ENCODE results near the gene LRIG3. TPM values are rescaled to one million over a fixed set of nuclear protein-coding genes. Genes with fewer than 3 reads are reported as not detected.

Gene LRIG3
- total and polyA plus RNA-seq, 2 of the 8 experiments (the other 6 are each of a cell fraction or from before 2014, with no cell fraction given): 6.5 to 9.1 TPM

- 91% methylated on average over 6 of the region's 6 CpGs; no CpG with 5 or more reads in 1 of the 2 experiments for WGBS, 2 experiments (ENCODE audit: extremely low coverage in 1 of 2, insufficient coverage in 1 of 2, insufficient read length in 1 of 2, insufficient replicate concordance in 2 of 2, low coverage in 1 of 2, low lambda C conversion rate in 2 of 2, missing lambda C conversion rate in 1 of 2)
- no peak for FAIRE-seq
Measured at GRCh38 chr12:58894040-58894439, 26.3 kb downstream of the LRIG3 start.

More at GRCh38 chr12:58894040-58894439, 26.3 kb downstream of the LRIG3 start:
- Histone ChIP-seq H3K9ac (replicated peaks in 1 of 4; ENCODE audit: extremely low read depth in 1 of 4, low read depth in 3 of 4, low read length in 3 of 4) (no peak overlapping the region), H3K4ac (replicated peaks; ENCODE audit: insufficient read length, low read depth, low read length) (no peak overlapping the region), H2BK12ac (ENCODE audit: low read depth, low read length) (no peak overlapping the region), H3K79me1 (ENCODE audit: low read depth, low read length) (peaks cover 2% of the 10 kb centered on the region; the same call in 1 of the 2 replicates), H3K18ac (ENCODE audit: extremely low read depth, low read length) (no peak overlapping the region), H2AK5ac (ENCODE audit: low read depth, low read length) (no peak overlapping the region), H3K36me3 (ENCODE audit: control insufficient read depth in 2 of 4, insufficient read depth in 4 of 4, low read length in 3 of 4) (peaks cover 0 to 10% (median 6%) of the 10 kb centered on the region in 4 experiments; a peak in 3 of 8 replicates), H3K4me3 (ENCODE audit: extremely low read depth in 1 of 4, insufficient read depth in 2 of 4, low read depth in 3 of 4, low read length in 4 of 4) (no peak overlapping the region), H2BK15ac (ENCODE audit: low read length) (no peak overlapping the region), H3K4me2 (ENCODE audit: insufficient read depth in 1 of 2, low read depth in 2 of 2, low read length in 2 of 2) (no peak overlapping the region), H3K9me3 (ENCODE audit: insufficient read depth in 2 of 2, low read depth in 1 of 2, low read length in 1 of 2) (no peaks in the 10 kb centered on the region), H3K23me2 (ENCODE audit: low read depth, low read length) (no peaks in the 10 kb centered on the region), H3K23ac (ENCODE audit: insufficient read length) (no peak overlapping the region), H2BK120ac (replicated peaks; ENCODE audit: low read depth, low read length) (no peak overlapping the region), H2BK5ac (ENCODE audit: low read depth, low read length) (no peak overlapping the region), H4K91ac (replicated peaks; ENCODE audit: insufficient read length, low read length) (no peak overlapping the region), H3K14ac (ENCODE audit: insufficient read length) (no peak overlapping the region), H4K5ac (ENCODE audit: insufficient read length, low read depth, low read length) (no peak overlapping the region), H3K79me2 (ENCODE audit: control insufficient read depth in 1 of 2, insufficient read depth in 2 of 2, low read length in 2 of 2) (peaks cover 0 to 2% of the 10 kb centered on the region in 2 experiments; a peak in 1 of 4 replicates), H3K27me3 (replicated peaks in 1 of 4; ENCODE audit: control insufficient read depth in 3 of 4, extremely low read depth in 1 of 4, insufficient read depth in 3 of 4, low read length in 3 of 4) (no peaks in the 10 kb centered on the region), H4K8ac (ENCODE audit: extremely low read depth, insufficient read depth, low read length) (no peak overlapping the region), H3K27ac (ENCODE audit: low read depth, low read length) (no peak overlapping the region), H2AFZ (ENCODE audit: low read length) (no peak overlapping the region), H4K20me1 (replicated peaks in 1 of 2; ENCODE audit: control insufficient read depth in 1 of 2, insufficient read depth in 2 of 2, low read length in 2 of 2) (peaks cover 0 to 1% of the 10 kb centered on the region in 2 experiments), H2BK20ac (ENCODE audit: low read length) (no peak overlapping the region), H3K56ac (replicated peaks; ENCODE audit: insufficient read length, low read depth, low read length) (no peak overlapping the region), H3K4me1 (replicated peaks in 1 of 4; ENCODE audit: control insufficient read depth in 3 of 4, insufficient read depth in 4 of 4, low read length in 3 of 4) (no peaks in the 10 kb centered on the region; a peak in 1 of 7 replicates)
- TF ChIP-seq TCF12 (IDR thresholded peaks at IDR 0.05; ENCODE audit: low read depth, low read length) (no peak), YY1 (IDR thresholded peaks at IDR 0.05; ENCODE audit: low read depth, low read length) (no peak), BACH1 (IDR thresholded peaks at IDR 0.05; ENCODE audit: low read length) (no peak), CBX5 (IDR thresholded peaks at IDR 0.05; ENCODE audit: low read depth, low read length) (no peak), TBP (IDR thresholded peaks at IDR 0.05; ENCODE audit: low read depth, low read length) (no peak), SP4 (IDR thresholded peaks at IDR 0.05; ENCODE audit: low read length) (no peak), RBBP5 (IDR thresholded peaks at IDR 0.05; ENCODE audit: borderline replicate concordance, low read depth, low read length) (no peak), TAF7 (optimal IDR thresholded peaks at IDR 0.05; ENCODE audit: borderline replicate concordance, low read depth, low read length) (no peak), FOSL1 (IDR thresholded peaks at IDR 0.05; ENCODE audit: insufficient read depth, low read depth, low read length) (no peak), PHF8 (conservative IDR thresholded peaks at IDR 0.05; ENCODE audit: low read depth, low read length) (no peak), RXRA (IDR thresholded peaks at IDR 0.05; ENCODE audit: insufficient read depth, low read depth, low read length) (no peak), CTBP2 (IDR thresholded peaks at IDR 0.05; ENCODE audit: borderline replicate concordance, insufficient read depth, insufficient read length, low read length) (no peak)
- DNase-seq (ENCODE audit: low read depth in 1 of 2, low spot score in 2 of 2): no peak
- ChIA-PET CTCF (ENCODE audit: partially characterized antibody) (interaction anchor here (0.5 to 2.1 kb wide), 2 partner anchors 9 to 52 kb away, joined by 3 to 7 read pairs; no protein-coding TSS in a partner anchor), POLR2A (ENCODE audit: partially characterized antibody) (no interaction called here)
